ENCODE results near the gene APC2.
"Not testable (repeated sequence)": the region's sequence is repeated elsewhere in the genome, so short reads cannot be mapped to it uniquely, and the experiment has no call there.

APC2 gene

GRCh38 chr19:1497578-1498235 is 47.8 kb downstream of the APC2 start:
- no peak for DNase-seq

GRCh38 chr19:1499231-1499630 is 49.3 kb downstream of the APC2 start:
- DNase-seq, result not testable (repeated sequence)

- DNase-seq, result no peak
Measured at GRCh38 chr19:1501200-1501595, 51.3 kb downstream of the APC2 start.

- DNase-seq, result no peak
Measured at GRCh38 chr19:1502433-1503088, 52.6 kb downstream of the APC2 start.

- peak; percentile 62 for DNase-seq
Measured at GRCh38 chr19:1503089-1503924, 53.4 kb downstream of the APC2 start.

- DNase-seq, result no peak
Measured at GRCh38 chr19:1503925-1504773, 54.2 kb downstream of the APC2 start.

GRCh38 chr19:1505012-1505411 is 55.1 kb downstream of the APC2 start:
- no peak for DNase-seq

- no peak for DNase-seq
Measured at GRCh38 chr19:1505991-1506881, 56.3 kb downstream of the APC2 start.

- no peak for DNase-seq
Measured at GRCh38 chr19:1507192-1507660, 57.3 kb downstream of the APC2 start.

GRCh38 chr19:1507763-1508506 is 58.0 kb downstream of the APC2 start:
- DNase-seq, result peak; percentile 88

GRCh38 chr19:1508507-1508856 is 58.6 kb downstream of the APC2 start:
- no peak for DNase-seq

- DNase-seq, result no peak
Measured at GRCh38 chr19:1509602-1510441, 59.9 kb downstream of the APC2 start.

- DNase-seq, result no peak
Measured at GRCh38 chr19:1510442-1510806, 60.5 kb downstream of the APC2 start.

GRCh38 chr19:1510807-1511206 is 60.9 kb downstream of the APC2 start:
- no peak for DNase-seq

GRCh38 chr19:1511318-1512317 is 61.7 kb downstream of the APC2 start:
- DNase-seq, result no peak

GRCh38 chr19:1512671-1513498 is 63.0 kb downstream of the APC2 start, which contains the start of gene ADAMTSL5:
TSS of gene ADAMTSL5 (minus strand) at chr19:1513019. CDS start at chr19:1510943, 2,076 bp downstream.
- DNase-seq, result peak; percentile 47

GRCh38 chr19:1513499-1514294 is 63.8 kb downstream of the APC2 start:
- peak; percentile 66 for DNase-seq
